Activated CD4-positive, alpha-beta T cell treated with anti-CD3 and anti-CD28 coated beads, Interleukin-2, amount 10 ng/mL, durations not matched to agents 24 days and 14 days (primary cell): Measurements from ENCODE around the gene ZNF787. TPM values are rescaled to one million over a fixed set of nuclear protein-coding genes. Genes with fewer than 3 reads are reported as not detected.

Experiments
- DNase-seq: peaks from one replicate; pipeline ENCODE4 v3.0.0; 2022
- H3K27ac Mint-ChIP-seq: one replicate; pipeline ENCODE4 v1.8.0; 2022; ENCODE audit warnings: mild to moderate bottlenecking, mixed read lengths
- H3K27me3 Mint-ChIP-seq: one replicate; pipeline ENCODE4 v1.8.0; 2022; ENCODE audit warnings: mixed read lengths
- H3K36me3 Mint-ChIP-seq: one replicate; pipeline ENCODE4 v1.8.0; 2022; ENCODE audit warnings: low read depth, mild to moderate bottlenecking, mixed read lengths
- H3K4me1 Mint-ChIP-seq: one replicate; pipeline ENCODE4 v1.8.0; 2021; ENCODE audit warnings: mixed read lengths
- H3K4me3 Mint-ChIP-seq: one replicate; pipeline ENCODE4 v1.8.0; 2022; ENCODE audit warnings: mild to moderate bottlenecking, moderate library complexity, mixed read lengths
- H3K9me3 Mint-ChIP-seq: one replicate; pipeline ENCODE4 v1.8.0; 2021; ENCODE audit warnings: mixed read lengths
- intact Hi-C: fragments of 100-400 bp; cut with micrococcal nuclease; formaldehyde crosslinking; loops from one replicate; pipeline ENCODE4 v1.15.1; 2023
- total RNA-seq: library from RNA; stranded (reverse); gene quantifications from 2 replicates; pipeline ENCODE4 v1.2.3, GENCODE V29; 2022

The ZNF787 gene
- total RNA-seq, 1 donor from 2014 or later, result 36.4 TPM

- Mint-ChIP-seq H3K36me3 (no peaks in the 10 kb centered on the region), H3K27ac (no peak overlapping the region), H3K9me3 (peaks cover 2% of the 10 kb centered on the region), H3K27me3 (peaks cover 6% of the 10 kb centered on the region), H3K4me1 (peaks cover 10% of the 10 kb centered on the region), H3K4me3 (peak overlapping the region; percentile 75)
- intact Hi-C loops, result loop anchor here (1.0 to 5.0 kb wide), 3 partner anchors 106 to 267 kb away; no protein-coding TSS in a partner anchor
- peak; percentile 90 for DNase-seq
Observed at GRCh38 chr19:56066152-56067023, 54.7 kb downstream of the ZNF787 start.

GRCh38 chr19:56053596-56053995, 67.5 kb downstream of the ZNF787 start:
- Mint-ChIP-seq H3K27ac (no peak overlapping the region), H3K27me3 (no peaks in the 10 kb centered on the region), H3K36me3 (no peaks in the 10 kb centered on the region), H3K4me3 (no peak overlapping the region), H3K9me3 (peaks cover 12% of the 10 kb centered on the region), H3K4me1 (no peaks in the 10 kb centered on the region)
- DNase-seq, result no peak
- intact Hi-C loops, result no loop called here

Other genes starting within 250 kb of the ZNF787 start
- gene NLRP13, start 189.0 kb downstream of the ZNF787 start, total RNA-seq, result not detected in 2 replicates
- gene NLRP8, start 173.5 kb downstream of the ZNF787 start, total RNA-seq, result not detected in 2 replicates
- gene NLRP5, start 134.5 kb downstream of the ZNF787 start, total RNA-seq, result not detected in 2 replicates
- 35.5 and 35.7 TPM in 2 replicates for gene ZNF444, start 20.0 kb upstream of the ZNF787 start, total RNA-seq
- not detected in 2 replicates for gene GALP, start 54.7 kb upstream of the ZNF787 start, total RNA-seq
- not detected in 2 replicates for gene ZSCAN5B, start 76.5 kb upstream of the ZNF787 start, total RNA-seq
- not detected in 2 replicates for gene ZSCAN5C, start 81.0 kb upstream of the ZNF787 start, total RNA-seq
- 0.59 and 0.98 TPM in 2 replicates for gene EDDM13, start 151.5 kb upstream of the ZNF787 start, total RNA-seq
- 6.9 and 10.8 TPM in 2 replicates for gene ZSCAN5A, start 193.5 kb upstream of the ZNF787 start, total RNA-seq